Activated B cell treated with CpG ODN at 0.5 μM for 24 hours (primary cell): ENCODE results near the gene LATS2. TPM values are rescaled to one million over a fixed set of nuclear protein-coding genes. Genes with fewer than 3 reads are reported as not detected.

Experiments used
- ATAC-seq: fragments of 200-7000 bp; cut with Tn5 transposase; one replicate; pipeline ENCODE4 v1.10.0; 2021; ENCODE audit warnings: low read depth, mild to moderate bottlenecking, moderate library complexity
- CTCF ChIA-PET: fragments of 350-600 bp; sonication (Branson Sonifier 250); formaldehyde crosslinking; loops from one replicate; lab custom pipeline; 2021; ENCODE audit warnings: antibody characterized with exemption; lab: Charles Lee
- POLR2A ChIA-PET: fragments of 350-600 bp; sonication (Branson Sonifier 250); formaldehyde crosslinking; loops from one replicate; lab custom pipeline; 2021; ENCODE audit warnings: antibody characterized with exemption; lab: Charles Lee
- DNase-seq: peaks from one replicate; pipeline ENCODE4 v3.0.0; 2022
- H3K27ac Mint-ChIP-seq: one replicate; pipeline ENCODE4 v1.8.0; 2020; ENCODE audit warnings: mixed read lengths
- H3K27me3 Mint-ChIP-seq: one replicate; pipeline ENCODE4 v1.8.0; 2021; ENCODE audit warnings: mixed read lengths
- H3K36me3 Mint-ChIP-seq: one replicate; pipeline ENCODE4 v1.8.0; 2021; ENCODE audit warnings: low read depth, mixed read lengths
- H3K4me1 Mint-ChIP-seq: one replicate; pipeline ENCODE4 v1.8.0; 2021; ENCODE audit warnings: mixed read lengths
- H3K4me3 Mint-ChIP-seq: one replicate; pipeline ENCODE4 v1.8.0; 2020; ENCODE audit warnings: mild to moderate bottlenecking, mixed read lengths
- H3K9me3 Mint-ChIP-seq: one replicate; pipeline ENCODE4 v1.8.0; 2020; ENCODE audit warnings: mixed read lengths
- CTCF ChIP-seq: fragments of 200-600 bp; IDR thresholded peaks from one replicate; pipeline ENCODE4 v1.8.0; 2022; ENCODE audit warnings: antibody characterized with exemption, mild to moderate bottlenecking
- intact Hi-C: fragments of 100-400 bp; cut with micrococcal nuclease; formaldehyde crosslinking; loops from one replicate; pipeline ENCODE4 v1.15.1; 2024
- total RNA-seq: library from RNA; stranded (reverse); gene quantifications from 2 replicates; pipeline ENCODE4 v1.2.3, GENCODE V29; 2022

The LATS2 gene
- total RNA-seq, 1 donor from 2014 or later: 1.7 TPM

GRCh38 chr13:21065686-21066085 is 4.3 kb upstream of the LATS2 start:
- Mint-ChIP-seq H3K4me1 (peaks cover 3% of the 10 kb centered on the region), H3K36me3 (no peaks in the 10 kb centered on the region), H3K27me3 (peaks cover 11% of the 10 kb centered on the region), H3K27ac (no peak overlapping the region), H3K4me3 (no peak overlapping the region), H3K9me3 (no peaks in the 10 kb centered on the region)
- TF ChIP-seq CTCF: no peak
- no peak for DNase-seq
- intact Hi-C loops: loop anchor here (10.0 kb wide), 1 partner anchor 609 kb away; the partner anchor contains the start of gene FGF9
- CTCF ChIA-PET: no interaction called here
- POLR2A ChIA-PET: no interaction called here
- no peak for ATAC-seq

- H3K36me3 Mint-ChIP-seq: no peaks in the 10 kb centered on the region
- H3K9me3 Mint-ChIP-seq: no peaks in the 10 kb centered on the region
- peaks cover 11% of the 10 kb centered on the region for H3K27me3 Mint-ChIP-seq
- POLR2A ChIA-PET: no interaction called here
- no peak overlapping the region for H3K27ac Mint-ChIP-seq
- H3K4me3 Mint-ChIP-seq: no peak overlapping the region
- ATAC-seq (no peak), DNase-seq (no peak)
- intact Hi-C loops: loop anchor here (5.0 to 10.0 kb wide), 2 partner anchors 612 to 936 kb away; partner anchors contain the start of gene FGF9
- H3K4me1 Mint-ChIP-seq: peaks cover 3% of the 10 kb centered on the region
- no peak for TF ChIP-seq CTCF
- CTCF ChIA-PET: interaction anchor here (0.6 kb wide), 1 partner anchor 193 kb away, joined by 3 read pairs; no protein-coding TSS in a partner anchor
Measured at GRCh38 chr13:21063031-21063430, 1.6 kb upstream of the LATS2 start.

DNA sequence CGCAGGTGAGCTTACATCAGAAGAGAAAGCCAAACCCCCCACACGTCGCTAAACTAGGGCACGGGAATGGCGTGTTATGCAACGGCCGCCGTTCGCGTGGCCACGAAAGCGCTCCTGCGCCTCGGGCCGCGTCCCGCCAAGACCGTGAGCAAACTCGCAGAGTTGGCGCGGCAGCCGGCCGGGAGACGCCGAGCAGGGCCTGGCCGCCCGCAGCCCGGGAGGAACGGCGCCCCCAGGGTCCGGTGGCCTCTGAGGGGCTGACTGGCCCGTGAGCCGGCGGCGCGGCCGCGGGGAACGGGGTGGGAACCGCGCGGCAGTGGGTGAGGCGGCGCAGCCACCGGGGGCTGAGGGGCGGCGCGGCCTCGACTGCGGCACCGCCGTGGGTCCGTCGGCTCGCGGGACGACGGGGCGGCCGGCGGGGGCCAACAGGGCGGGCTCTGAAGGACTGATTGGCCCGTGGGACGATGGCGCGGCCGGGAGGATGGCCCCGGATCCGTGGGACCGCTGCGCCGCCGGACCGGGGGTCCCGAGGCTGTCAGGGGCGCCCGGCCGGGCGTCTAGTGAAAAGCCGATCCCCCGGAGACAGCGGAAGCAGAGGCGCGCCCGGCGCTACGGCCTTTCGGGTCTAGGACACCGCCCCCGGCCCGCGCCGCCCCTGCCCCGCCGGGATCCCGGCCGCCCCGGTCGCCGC is 903 bp downstream of the LATS2 start:
- H3K27ac Mint-ChIP-seq: no peak overlapping the region
- intact Hi-C loops: loop anchor here (1.0 to 10.0 kb wide), 4 partner anchors 15 to 933 kb away; partner anchors contain the start of genes FGF9, MRPL57 and SKA3
- DNase-seq (peak; percentile 33), ATAC-seq (peak; percentile 14)
- H3K36me3 Mint-ChIP-seq: no peaks in the 10 kb centered on the region
- POLR2A ChIA-PET: no interaction called here
- H3K9me3 Mint-ChIP-seq: no peaks in the 10 kb centered on the region
- peaks cover 11% of the 10 kb centered on the region for H3K27me3 Mint-ChIP-seq
- CTCF ChIA-PET: no interaction called here
- no peak for TF ChIP-seq CTCF
- H3K4me1 Mint-ChIP-seq: peaks cover 3% of the 10 kb centered on the region
- peak overlapping the region; percentile 63 for H3K4me3 Mint-ChIP-seq

GRCh38 chr13:21059641-21060337 is 1.6 kb downstream of the LATS2 start:
- no peak for DNase-seq
- no peak for ATAC-seq
- Mint-ChIP-seq H3K27me3 (peaks cover 11% of the 10 kb centered on the region), H3K36me3 (no peaks in the 10 kb centered on the region), H3K27ac (no peak overlapping the region), H3K4me1 (peaks cover 3% of the 10 kb centered on the region), H3K4me3 (peak overlapping the region; percentile 63), H3K9me3 (no peaks in the 10 kb centered on the region)
- TF ChIP-seq CTCF: no peak
- POLR2A ChIA-PET: no interaction called here
- intact Hi-C loops: loop anchor here (2.0 to 10.0 kb wide), 3 partner anchors 117 to 932 kb away; partner anchors contain the start of genes FGF9, MRPL57 and SKA3
- CTCF ChIA-PET: no interaction called here

DNA sequence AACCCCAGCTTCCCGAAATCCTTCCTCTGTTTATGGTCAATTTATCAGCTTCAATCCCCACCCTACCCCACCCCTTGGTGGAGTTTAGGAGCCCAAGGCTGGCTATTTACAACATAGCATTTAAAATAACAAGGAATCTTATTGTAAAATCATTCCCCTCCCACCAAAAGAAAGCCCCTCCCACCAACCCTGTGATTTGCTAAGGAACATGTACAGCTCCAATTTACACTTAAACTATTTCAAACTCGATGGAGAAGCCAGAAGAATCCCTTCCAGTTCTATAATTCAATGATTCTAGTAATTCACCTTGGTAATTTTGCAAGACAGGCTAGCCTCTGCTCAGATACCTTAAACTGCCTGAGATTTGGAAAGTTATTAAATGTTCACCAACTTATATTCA is 3.0 kb downstream of the LATS2 start:
- ChIA-PET POLR2A (no interaction called here), CTCF (no interaction called here)
- H3K27me3 Mint-ChIP-seq: peaks cover 9% of the 10 kb centered on the region
- no peaks in the 10 kb centered on the region for H3K36me3 Mint-ChIP-seq
- H3K27ac Mint-ChIP-seq: no peak overlapping the region
- no peaks in the 10 kb centered on the region for H3K9me3 Mint-ChIP-seq
- intact Hi-C loops: no loop called here
- H3K4me3 Mint-ChIP-seq: no peak overlapping the region
- DNase-seq: no peak
- no peak for ATAC-seq
- TF ChIP-seq CTCF: no peak
- peaks cover 3% of the 10 kb centered on the region for H3K4me1 Mint-ChIP-seq
